GM19467 (cell line): Measurements from ENCODE around the gene SMC4.
"Not testable (repeated sequence)": the region's sequence is repeated elsewhere in the genome, so short reads cannot be mapped to it uniquely, and the experiment has no call there.

Experiments
- ATAC-seq: cut with Tn5 transposase; IDR thresholded peaks from one replicate; pipeline ENCODE4 v1.9.1; 2021; ENCODE audit warnings: mild to moderate bottlenecking, moderate library complexity; ENCODE audit not compliant: unreplicated experiment

Gene SMC4

GRCh38 chr3:160399125-160400029, at the start of gene SMC4, which contains the start of gene IFT80:
TSS of gene SMC4 (plus strand) at chr3:160399650. CDS start at chr3:160400827, 1,177 bp downstream.
TSS of gene IFT80 (minus strand) at chr3:160399225. CDS start at chr3:160384600, 14,625 bp downstream.
- ATAC-seq, result peak; percentile 94

GRCh38 chr3:160355826-160356225, 43.6 kb upstream of the SMC4 start:
- no peak for ATAC-seq

GRCh38 chr3:160362896-160363295, 36.6 kb upstream of the SMC4 start:
- ATAC-seq, result not testable (repeated sequence)

- ATAC-seq, result no peak
Measured at GRCh38 chr3:160365869-160366522, 33.5 kb upstream of the SMC4 start.

- peak; percentile 76 for ATAC-seq
Measured at GRCh38 chr3:160368804-160369203, 30.6 kb upstream of the SMC4 start.

DNA sequence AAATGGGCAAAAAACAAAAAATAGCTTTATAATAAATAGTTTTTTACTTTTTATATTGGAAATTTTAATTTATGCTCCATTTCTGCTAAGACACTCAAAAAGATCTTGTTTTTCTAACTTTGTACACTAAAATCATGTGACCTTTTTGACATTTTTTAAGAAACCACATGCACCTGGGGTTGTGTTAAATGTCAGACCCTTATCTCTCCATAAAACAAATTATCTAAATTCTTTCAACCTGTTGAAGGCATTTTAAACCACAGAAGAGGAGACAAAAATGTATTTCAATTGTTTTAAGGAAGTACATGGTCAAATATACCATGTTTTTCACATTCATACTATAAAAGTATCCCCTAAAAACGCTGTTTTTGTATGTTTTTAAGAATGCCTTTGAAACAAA, 29.7 kb upstream of the SMC4 start:
- no peak for ATAC-seq

DNA sequence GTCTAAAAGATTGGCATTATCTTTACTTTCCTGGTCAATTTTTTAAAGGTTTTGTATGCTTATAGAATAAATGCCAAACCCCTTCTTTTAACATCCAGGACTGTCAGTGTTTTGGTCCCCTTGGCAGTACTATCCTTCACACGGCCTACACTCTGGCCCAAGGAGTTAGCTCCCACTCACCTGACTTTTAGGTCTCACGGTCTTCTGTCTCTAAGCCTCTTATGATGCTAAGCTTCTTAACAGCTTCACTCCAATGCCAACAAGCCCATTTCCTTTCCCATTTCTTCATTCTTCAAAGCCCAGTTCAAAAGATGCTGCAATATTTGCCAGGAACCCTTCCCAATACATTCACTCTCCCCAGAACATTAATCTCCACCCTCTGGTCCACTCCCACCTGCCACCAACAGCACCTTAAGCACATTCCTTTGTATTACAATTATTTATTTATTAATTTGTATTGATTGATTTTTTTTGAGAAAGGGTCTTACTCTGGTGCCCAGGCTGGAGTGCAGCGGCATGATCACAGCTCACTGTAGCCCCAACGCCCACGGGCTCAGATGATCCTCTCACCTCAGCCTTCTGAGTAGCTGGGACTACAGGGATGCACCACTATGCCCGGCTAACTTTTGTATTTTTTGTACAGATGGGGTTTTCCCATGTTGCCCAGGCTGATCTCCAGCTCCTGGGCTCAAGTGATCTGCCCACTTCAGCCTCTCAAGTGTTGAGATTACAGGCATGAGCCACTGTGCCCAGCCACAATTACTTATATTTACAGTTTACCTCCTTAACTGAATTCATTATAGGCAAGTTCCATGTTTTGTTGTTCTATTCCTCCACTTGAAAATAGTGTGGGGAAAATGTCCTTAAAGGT, 28.2 kb upstream of the SMC4 start:
- no peak for ATAC-seq

DNA sequence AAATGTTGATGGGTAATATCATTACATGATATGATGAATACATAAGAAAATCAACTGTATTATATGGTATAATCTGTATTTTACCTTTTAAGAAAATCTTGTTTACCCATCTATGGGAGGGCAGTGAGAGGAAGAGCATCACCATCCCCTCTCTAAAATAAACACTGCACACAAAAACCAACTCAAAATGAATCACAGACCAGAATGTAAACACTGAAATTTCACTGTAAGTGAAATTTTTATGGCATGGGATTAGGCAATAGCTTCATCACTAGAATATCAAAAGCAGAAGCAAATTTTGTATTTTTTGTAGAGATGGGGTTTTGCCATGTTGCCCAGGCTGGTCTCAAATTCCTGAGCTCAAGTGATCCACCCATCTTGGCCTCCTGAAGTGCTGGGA, 26.7 kb upstream of the SMC4 start:
- no peak for ATAC-seq

DNA sequence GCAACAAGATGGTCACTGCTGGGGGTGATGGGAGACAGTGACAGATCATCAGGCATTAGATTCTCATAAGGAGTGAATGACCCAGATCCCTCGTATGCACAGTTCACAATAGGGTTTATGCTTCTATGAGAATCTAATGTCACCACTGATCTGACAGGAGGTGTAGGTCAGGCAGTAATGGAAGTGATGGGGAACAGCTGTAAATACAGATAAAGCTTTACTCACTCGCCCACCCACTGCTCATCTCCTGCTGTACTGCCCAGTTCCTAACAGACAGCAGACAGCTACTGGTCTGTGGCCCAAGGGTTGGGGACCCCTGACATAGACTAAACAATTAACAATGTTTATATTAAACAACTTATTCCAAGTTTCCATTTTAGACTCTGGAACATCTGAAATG, 25.8 kb upstream of the SMC4 start:
- ATAC-seq, result no peak

GRCh38 chr3:160374472-160374871, 25.0 kb upstream of the SMC4 start:
- no peak for ATAC-seq

- ATAC-seq, result no peak
Measured at GRCh38 chr3:160374925-160375324, 24.5 kb upstream of the SMC4 start.

- ATAC-seq, result no peak
Measured at GRCh38 chr3:160376681-160377080, 22.8 kb upstream of the SMC4 start.

GRCh38 chr3:160378331-160379109, 20.9 kb upstream of the SMC4 start:
- ATAC-seq, result no peak

DNA sequence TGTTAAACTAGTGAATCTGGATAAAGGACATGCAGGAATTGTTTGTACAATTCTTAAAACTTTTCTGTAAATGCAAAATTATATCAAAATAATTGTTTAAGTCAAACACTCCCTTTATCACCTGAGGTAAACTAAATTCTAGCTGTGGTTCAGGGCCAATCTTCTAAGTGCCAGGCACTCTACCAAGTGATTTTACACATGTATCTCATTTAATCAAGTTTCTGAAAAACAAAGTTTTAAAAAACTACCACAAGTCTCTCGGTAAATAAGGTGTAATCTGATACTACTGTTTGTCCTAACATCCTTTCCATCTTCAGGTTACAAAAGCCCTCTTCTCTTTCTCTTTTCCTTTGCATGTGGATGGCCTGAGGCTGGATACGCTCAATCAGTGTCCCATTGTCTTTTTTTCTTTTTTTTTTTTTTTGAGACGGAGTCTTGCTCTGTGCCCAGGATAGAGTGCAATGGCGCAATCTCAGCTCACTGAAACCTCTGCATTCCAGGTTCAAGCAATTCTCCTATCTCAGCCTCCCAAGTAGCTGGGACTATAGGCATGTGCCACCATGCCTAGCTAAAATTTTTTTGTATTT, 19.7 kb upstream of the SMC4 start:
- ATAC-seq, result no peak

- ATAC-seq, result no peak
Measured at GRCh38 chr3:160381470-160381869, 18.0 kb upstream of the SMC4 start.

GRCh38 chr3:160384639-160385318, 14.7 kb upstream of the SMC4 start:
- ATAC-seq, result no peak

DNA sequence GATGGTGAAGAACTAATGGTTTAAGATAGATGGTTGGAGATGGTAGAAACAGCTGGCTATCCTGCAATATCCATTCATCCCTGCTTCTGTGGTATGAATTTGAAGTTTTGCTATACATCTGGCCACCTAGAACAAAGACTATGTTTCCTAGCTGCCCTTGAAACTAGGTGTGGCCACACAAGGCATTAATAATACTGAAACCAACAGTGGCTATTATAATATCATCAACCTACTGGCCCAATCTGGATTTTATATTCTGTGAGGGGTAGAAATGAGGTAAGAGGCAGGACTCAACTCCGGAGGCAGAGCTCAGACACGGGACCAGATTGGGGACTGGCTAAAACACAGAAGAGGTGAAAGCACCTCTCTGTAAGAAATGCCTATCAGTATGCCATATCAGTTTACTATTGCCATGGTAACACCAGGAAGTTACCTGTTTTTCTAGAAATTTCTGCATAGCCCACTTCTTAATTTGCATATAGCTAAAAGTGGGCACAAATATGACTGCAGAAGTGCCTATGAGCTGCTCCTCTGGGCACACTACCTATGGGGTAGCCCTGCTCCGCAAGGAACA, 8.8 kb upstream of the SMC4 start:
- ATAC-seq, result no peak

DNA sequence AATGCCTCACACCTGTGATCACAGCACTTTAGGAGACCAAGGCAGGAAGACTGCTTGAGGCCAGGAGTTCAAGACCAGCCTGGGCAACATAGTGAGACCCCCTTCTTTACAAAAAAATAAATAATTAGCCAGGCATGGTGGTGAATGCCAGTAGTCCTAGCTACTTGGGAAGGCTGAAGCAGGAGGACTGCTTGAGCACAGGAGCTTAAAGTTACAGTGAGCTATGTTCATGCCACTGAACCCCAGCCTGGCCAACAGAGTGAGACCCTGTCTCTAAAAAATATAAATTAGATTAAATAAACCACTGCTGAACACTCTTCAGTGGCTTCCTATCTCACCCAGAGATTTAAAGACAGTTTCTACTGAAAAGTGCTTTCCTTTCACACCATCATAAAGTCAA, 6.7 kb upstream of the SMC4 start:
- ATAC-seq, result no peak

DNA sequence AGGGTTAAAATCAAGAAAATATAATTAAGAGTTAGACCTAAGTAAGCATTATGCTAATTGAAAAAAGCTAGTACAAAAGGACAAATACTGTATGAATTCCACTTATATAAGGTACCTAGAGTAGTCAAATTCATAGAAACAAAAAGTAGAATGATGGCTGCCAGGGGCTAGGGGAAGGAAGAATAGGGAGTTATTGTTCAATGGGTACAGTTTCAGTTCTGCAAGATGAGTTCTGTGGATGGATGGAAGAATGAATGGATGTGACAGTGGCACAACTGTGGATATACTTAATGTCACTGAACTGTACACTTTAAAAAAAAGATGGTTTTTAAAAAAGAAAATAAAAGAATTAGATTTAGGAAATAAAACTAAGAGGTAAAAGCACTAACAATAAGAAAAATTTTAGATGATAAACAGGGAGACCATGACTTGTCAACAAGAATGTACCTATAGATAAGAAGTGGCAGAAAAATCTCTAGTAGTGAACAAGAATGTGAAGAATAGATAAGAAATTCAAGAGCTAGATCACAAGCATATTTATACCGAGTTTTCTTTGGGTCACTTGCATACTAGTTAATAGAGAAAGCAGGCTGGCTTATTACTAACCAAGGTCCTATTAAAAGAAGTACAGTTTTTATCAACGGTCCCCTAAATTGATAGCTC, 6.0 kb upstream of the SMC4 start:
- ATAC-seq, result no peak
